Activated naive CD4-positive, alpha-beta T cell treated with anti-CD3 and anti-CD28 coated beads, Interleukin-2, amount 50 U/mL, for 24 hours (primary cell): ENCODE results near the gene C16orf46.

ENCODE experiments used
- H3K27ac Mint-ChIP-seq: one replicate; pipeline ENCODE4 v1.8.0; 2021; ENCODE audit warnings: mild to moderate bottlenecking, mixed read lengths
- H3K27me3 Mint-ChIP-seq: one replicate; pipeline ENCODE4 v1.8.0; 2021; ENCODE audit warnings: mixed read lengths
- H3K36me3 Mint-ChIP-seq: one replicate; pipeline ENCODE4 v1.8.0; 2021; ENCODE audit warnings: mixed read lengths
- H3K4me1 Mint-ChIP-seq: one replicate; pipeline ENCODE4 v1.8.0; 2021; ENCODE audit warnings: mixed read lengths
- H3K4me3 Mint-ChIP-seq: one replicate; pipeline ENCODE4 v1.8.0; 2021; ENCODE audit warnings: mild to moderate bottlenecking, mixed read lengths
- H3K9me3 Mint-ChIP-seq: one replicate; pipeline ENCODE4 v1.8.0; 2021; ENCODE audit warnings: mixed read lengths

The C16orf46 gene

DNA sequence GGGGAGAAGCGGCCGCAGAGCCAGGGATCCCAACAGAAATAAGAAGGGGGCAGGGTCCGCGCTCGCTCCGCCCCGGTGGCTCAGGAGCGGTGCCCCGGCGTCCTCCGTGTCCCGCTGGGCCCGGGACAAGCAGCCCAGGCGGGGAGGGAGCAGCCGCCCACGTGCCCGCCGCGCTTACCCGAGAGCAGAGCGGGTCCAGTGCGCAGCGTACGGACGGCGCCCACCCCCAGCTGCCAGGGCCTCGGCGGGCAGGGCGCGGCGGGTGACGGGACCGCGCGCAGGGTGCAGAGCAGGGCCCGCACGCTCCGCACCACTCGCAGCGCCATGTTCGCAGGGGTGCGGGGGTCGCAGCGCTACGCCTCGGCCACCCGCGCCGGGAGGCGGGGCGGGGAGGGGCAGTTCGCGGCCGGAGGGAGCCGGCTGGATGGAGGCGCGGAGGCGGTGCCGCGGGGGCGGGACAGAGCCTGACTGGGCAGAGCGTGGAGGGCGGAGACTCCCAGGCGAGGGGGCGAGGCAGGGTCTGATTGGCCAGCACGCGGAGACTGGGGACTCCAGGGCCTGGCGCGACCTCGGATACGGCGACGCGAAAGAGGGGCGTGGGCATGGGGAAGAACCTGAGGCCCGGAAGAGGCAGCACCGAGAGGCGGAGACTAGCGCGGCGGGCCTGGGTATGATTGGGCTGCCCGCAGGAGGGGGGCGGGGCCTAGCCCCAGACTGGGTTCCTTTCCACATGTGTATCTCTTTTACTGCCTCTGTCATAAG, 19.1 kb upstream of the C16orf46 start, which contains the start of gene GCSH:
Gene GCSH (minus strand): TSS at position 443 of the 762 bp plus-strand sequence. CDS start 117 bp downstream, at position 326.
- Mint-ChIP-seq H3K27me3 (no peaks in the 10 kb centered on the region), H3K27ac (peak within 1 kb of the TSS; percentile 14), H3K4me3 (peak within 1 kb of the TSS; percentile 84), H3K4me1 (peaks cover 5% of the 10 kb centered on the region), H3K9me3 (no peaks in the 10 kb centered on the region), H3K36me3 (peaks cover 2% of the 10 kb centered on the region)

- H3K27me3 Mint-ChIP-seq, result no peaks in the 10 kb centered on the region
- H3K27ac Mint-ChIP-seq, result no peak overlapping the region
Measured at GRCh38 chr16:81095653-81095952, 18.6 kb upstream of the C16orf46 start.

DNA sequence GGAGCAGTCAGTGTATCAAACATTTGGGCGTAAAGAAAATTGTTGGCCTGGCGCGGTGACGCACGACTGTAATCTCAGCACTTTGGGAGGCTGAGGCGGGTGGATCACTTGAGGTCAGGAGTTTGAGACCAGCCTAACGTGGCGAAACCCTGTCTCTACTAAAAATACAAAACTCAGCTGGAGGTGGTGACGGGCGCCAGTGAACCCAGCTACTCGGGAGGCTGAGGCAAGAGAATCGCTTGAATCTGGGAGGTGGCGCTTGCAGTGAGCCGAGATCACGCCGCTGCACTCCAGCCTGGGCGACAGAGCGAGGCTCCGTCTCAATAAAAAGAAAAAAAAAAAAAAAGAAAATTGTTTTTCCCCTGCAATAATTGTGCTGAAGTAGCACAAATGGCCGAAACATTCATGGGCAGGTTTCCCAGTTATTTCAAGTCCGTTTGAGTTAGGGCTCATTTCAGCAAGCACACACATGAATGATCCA, 17.8 kb upstream of the C16orf46 start:
- Mint-ChIP-seq H3K36me3 (peaks cover 2% of the 10 kb centered on the region), H3K4me1 (peaks cover 5% of the 10 kb centered on the region), H3K27me3 (no peaks in the 10 kb centered on the region), H3K4me3 (peak overlapping the region; percentile 84), H3K27ac (no peak overlapping the region), H3K9me3 (no peaks in the 10 kb centered on the region)

More at GRCh38 chr16:81095653-81095952, 18.6 kb upstream of the C16orf46 start:
- H3K36me3 Mint-ChIP-seq, result peaks cover 2% of the 10 kb centered on the region
- H3K4me3 Mint-ChIP-seq, result peak overlapping the region; percentile 84
- no peaks in the 10 kb centered on the region for H3K9me3 Mint-ChIP-seq
- peaks cover 5% of the 10 kb centered on the region for H3K4me1 Mint-ChIP-seq

DNA sequence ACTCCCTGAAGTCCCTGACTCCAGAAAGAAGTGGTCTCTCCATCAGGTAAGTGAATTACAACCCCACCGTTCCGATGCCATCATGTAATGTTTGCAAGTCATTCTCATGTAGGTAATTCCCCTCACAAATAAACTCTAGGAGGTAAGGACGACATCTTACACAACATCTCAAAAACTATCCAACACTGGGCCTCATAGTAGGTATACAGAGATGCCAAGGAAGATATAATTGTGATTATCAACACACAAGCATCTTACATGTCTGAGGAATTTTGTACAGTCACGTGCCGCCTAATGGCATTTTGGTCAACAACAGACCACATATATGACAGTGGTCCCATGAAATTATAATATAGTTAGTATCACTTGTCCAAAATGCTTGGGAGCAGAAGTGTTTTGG, 11.8 kb upstream of the C16orf46 start:
- H3K27me3 Mint-ChIP-seq, result no peaks in the 10 kb centered on the region
- H3K36me3 Mint-ChIP-seq, result peaks cover 2% of the 10 kb centered on the region
- H3K4me1 Mint-ChIP-seq, result no peaks in the 10 kb centered on the region
- no peaks in the 10 kb centered on the region for H3K9me3 Mint-ChIP-seq
- no peak overlapping the region for H3K4me3 Mint-ChIP-seq
- H3K27ac Mint-ChIP-seq, result no peak overlapping the region

DNA sequence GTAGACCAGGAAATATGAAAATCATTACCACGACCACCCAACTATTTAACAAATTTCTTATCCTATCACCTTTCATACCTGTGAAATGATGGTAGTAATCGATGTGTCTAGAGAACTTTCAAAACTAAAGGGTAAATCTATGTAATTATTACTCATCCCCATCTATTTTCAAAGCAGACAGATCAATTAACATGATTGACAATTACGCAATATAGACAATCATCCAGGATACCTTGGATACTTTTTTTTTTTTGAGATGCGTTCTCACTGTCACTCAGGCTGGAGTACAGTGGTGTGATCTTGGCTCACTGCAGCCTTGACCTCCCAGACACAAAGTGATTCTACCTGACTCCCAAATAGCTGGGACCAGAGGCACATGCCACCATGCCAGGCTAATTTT, 4.0 kb upstream of the C16orf46 start:
- H3K4me1 Mint-ChIP-seq, result no peaks in the 10 kb centered on the region
- H3K4me3 Mint-ChIP-seq, result no peak overlapping the region
- no peaks in the 10 kb centered on the region for H3K36me3 Mint-ChIP-seq
- no peaks in the 10 kb centered on the region for H3K9me3 Mint-ChIP-seq
- no peak overlapping the region for H3K27ac Mint-ChIP-seq
- no peaks in the 10 kb centered on the region for H3K27me3 Mint-ChIP-seq

DNA sequence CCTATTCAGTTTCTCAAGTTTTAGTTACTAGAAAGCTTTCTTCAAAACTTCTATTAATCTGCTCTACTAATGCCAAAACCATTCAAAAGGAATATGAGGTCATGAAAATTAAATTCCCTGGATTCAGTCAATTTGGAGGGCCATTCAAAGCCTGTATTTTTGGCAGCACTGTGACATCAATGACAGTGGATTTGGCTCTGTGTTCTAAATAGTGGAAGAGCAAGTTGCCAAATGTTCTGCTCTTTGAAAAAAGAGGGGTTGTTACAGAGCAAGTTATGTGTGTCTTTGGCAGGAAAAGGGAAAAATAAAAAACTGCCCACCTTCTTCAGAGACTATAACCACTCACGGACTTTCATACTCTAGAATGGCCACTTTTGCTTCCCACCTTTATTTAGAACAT, 3.2 kb upstream of the C16orf46 start:
- no peaks in the 10 kb centered on the region for H3K9me3 Mint-ChIP-seq
- no peaks in the 10 kb centered on the region for H3K27me3 Mint-ChIP-seq
- no peak overlapping the region for H3K27ac Mint-ChIP-seq
- H3K4me1 Mint-ChIP-seq, result no peaks in the 10 kb centered on the region
- H3K4me3 Mint-ChIP-seq, result no peak overlapping the region
- H3K36me3 Mint-ChIP-seq, result no peaks in the 10 kb centered on the region

DNA sequence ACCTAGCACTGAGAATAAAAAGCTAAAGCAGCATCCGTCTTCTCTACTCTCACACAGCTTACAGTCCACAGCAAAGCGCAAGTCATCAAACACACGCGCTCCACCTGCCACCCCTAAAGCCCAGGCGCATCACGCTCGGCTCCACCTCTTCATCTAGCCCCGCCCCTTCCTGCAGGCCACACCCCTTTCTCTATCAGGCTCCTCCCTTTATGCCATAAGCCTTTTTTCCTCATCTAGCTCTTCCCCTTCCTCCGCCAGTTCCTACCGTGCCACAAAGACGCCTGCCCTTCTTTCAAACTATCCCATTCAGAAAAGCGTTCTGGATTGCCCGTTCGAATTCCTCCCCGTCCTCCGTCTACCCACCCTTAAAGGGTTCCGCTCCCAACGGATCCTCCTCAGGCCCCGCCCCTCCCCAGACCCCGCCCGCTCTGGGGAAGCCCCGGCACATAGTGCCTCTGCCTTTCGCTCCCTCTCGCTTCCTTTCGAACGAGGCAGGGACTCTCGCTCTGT, 417 bp downstream of the C16orf46 start:
- H3K27me3 Mint-ChIP-seq, result no peaks in the 10 kb centered on the region
- H3K27ac Mint-ChIP-seq, result no peak overlapping the region
- no peaks in the 10 kb centered on the region for H3K9me3 Mint-ChIP-seq
- no peaks in the 10 kb centered on the region for H3K36me3 Mint-ChIP-seq
- H3K4me3 Mint-ChIP-seq, result no peak overlapping the region
- no peaks in the 10 kb centered on the region for H3K4me1 Mint-ChIP-seq

- Mint-ChIP-seq H3K4me1 (no peaks in the 10 kb centered on the region), H3K9me3 (no peaks in the 10 kb centered on the region), H3K4me3 (no peak overlapping the region), H3K27me3 (no peaks in the 10 kb centered on the region), H3K27ac (no peak overlapping the region), H3K36me3 (no peaks in the 10 kb centered on the region)
Measured at GRCh38 chr16:81073560-81074330, 3.3 kb downstream of the C16orf46 start.

DNA sequence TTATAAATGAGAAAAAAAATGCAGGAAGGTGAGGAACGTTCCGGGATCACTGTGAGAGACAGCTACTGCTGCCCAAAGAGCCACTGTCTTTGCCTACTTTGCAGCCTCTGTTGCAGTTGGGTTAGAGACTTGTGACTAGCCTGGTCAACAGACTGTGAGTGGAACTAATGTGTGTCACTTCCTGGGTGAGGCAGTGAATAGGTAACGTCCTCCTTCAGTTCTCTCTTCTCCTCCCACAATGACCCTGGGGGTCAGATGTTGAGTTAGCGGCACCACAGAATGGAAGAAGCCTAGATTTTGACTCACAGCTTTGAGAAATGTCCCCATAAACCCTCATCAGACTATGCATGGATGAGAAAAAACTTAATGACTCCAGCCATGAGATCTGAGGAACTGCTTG, 5.2 kb downstream of the C16orf46 start:
- no peak overlapping the region for H3K27ac Mint-ChIP-seq
- no peak overlapping the region for H3K4me3 Mint-ChIP-seq
- peaks cover 4% of the 10 kb centered on the region for H3K4me1 Mint-ChIP-seq
- H3K27me3 Mint-ChIP-seq, result no peaks in the 10 kb centered on the region
- no peaks in the 10 kb centered on the region for H3K9me3 Mint-ChIP-seq
- H3K36me3 Mint-ChIP-seq, result no peaks in the 10 kb centered on the region

DNA sequence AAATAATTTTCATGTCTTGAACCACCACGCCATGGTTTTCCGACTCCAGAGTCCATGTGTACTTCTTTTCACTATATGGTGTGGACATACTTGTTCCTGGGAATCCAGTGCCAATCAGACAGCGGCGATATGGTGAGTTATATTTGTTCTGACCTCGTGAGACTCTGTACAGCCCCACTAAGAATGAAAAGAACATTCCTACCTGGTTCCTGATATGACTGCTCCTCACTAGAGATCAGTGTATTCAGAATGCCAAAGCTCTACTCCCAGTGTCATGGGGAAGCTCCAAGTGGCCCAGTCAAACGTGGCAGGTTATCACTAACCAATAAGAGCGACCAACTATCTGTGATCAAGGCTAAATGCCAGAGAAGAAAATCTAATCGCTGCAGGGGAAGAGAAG, 6.1 kb downstream of the C16orf46 start:
- Mint-ChIP-seq H3K4me3 (no peak overlapping the region), H3K27me3 (no peaks in the 10 kb centered on the region), H3K9me3 (no peaks in the 10 kb centered on the region), H3K36me3 (no peaks in the 10 kb centered on the region), H3K4me1 (peaks cover 4% of the 10 kb centered on the region), H3K27ac (no peak overlapping the region)

- no peaks in the 10 kb centered on the region for H3K9me3 Mint-ChIP-seq
- H3K4me3 Mint-ChIP-seq, result no peak overlapping the region
- H3K27me3 Mint-ChIP-seq, result no peaks in the 10 kb centered on the region
- H3K27ac Mint-ChIP-seq, result no peak overlapping the region
- H3K36me3 Mint-ChIP-seq, result no peaks in the 10 kb centered on the region
- H3K4me1 Mint-ChIP-seq, result peaks cover 4% of the 10 kb centered on the region
Measured at GRCh38 chr16:81069063-81069462, 8.0 kb downstream of the C16orf46 start.

DNA sequence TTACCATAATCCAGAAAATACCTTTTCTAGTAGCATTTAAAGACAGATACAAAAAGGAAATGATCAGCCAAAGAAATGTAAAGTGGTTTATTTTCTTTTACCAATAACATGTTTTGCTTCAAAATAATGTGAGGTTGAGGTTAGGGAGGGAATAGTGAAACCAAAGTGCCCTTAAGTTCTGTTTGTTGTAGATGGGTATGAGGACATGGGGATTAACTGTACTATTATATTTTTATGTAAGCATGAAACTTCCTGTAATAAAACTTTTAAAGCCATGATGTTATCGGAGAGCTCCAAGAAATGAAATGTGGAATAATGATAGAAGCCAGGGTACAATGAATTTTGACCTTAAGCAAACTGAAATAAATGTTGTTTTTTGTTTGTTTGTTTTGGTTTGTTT, 9.9 kb downstream of the C16orf46 start:
- Mint-ChIP-seq H3K27me3 (no peaks in the 10 kb centered on the region), H3K4me3 (no peak overlapping the region), H3K27ac (no peak overlapping the region), H3K36me3 (no peaks in the 10 kb centered on the region), H3K4me1 (peaks cover 4% of the 10 kb centered on the region), H3K9me3 (no peaks in the 10 kb centered on the region)

DNA sequence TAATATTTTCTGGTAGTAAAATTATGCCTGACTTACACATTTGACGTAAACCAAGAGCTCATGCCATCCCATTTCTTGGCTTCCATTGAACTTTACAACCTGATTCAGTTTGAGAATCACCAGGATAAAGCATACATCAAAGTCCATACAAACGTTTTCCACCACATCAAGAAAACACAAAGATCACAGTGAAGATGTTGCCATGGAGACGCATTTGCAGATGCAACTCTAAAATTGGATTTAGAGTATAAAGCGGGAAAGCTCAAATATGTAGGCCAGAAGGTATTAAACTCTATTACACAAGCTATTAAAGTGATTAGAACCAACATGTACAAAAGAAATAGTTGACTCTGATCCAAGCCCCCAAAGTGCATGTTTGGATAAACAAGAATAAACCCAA, 10.4 kb downstream of the C16orf46 start:
- Mint-ChIP-seq H3K36me3 (no peaks in the 10 kb centered on the region), H3K4me3 (no peak overlapping the region), H3K4me1 (peaks cover 4% of the 10 kb centered on the region), H3K27ac (no peak overlapping the region), H3K9me3 (no peaks in the 10 kb centered on the region), H3K27me3 (no peaks in the 10 kb centered on the region)

DNA sequence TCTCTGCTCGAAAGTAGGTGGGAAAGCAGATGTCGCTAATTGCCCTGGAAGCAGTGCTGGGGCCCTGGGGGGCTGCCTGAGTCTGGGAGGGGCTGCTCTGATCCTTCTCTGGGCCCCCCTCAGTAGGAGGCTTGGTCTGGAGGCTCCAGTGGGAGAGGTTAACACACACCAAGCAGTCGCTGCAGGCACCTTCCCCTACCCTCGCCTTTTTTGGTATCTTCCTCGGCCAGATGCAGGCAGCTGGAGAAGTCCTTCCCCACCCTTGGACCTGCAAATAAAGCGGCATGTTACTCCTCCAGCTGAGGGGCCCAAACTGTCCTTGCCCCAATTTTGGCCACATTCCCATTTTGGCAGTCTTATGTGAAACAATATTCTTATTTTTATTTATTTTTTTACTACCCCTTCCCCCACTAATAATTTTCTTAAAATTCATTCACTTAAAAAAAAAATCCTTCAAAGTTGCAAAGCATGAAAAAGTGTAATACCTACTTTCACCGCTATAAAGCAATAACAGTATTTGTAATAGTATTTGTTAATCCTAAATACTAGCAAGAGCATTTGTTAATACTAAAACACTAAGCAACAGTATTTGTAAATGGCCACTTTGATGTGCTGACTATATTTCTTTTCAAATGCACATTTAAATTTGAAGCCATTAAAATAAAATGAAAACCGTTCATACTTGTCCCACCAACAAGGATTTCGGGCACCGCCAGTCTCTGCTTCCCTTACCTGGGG, 15.0 kb downstream of the C16orf46 start:
- no peaks in the 10 kb centered on the region for H3K9me3 Mint-ChIP-seq
- no peak overlapping the region for H3K27ac Mint-ChIP-seq
- H3K36me3 Mint-ChIP-seq, result no peaks in the 10 kb centered on the region
- no peak overlapping the region for H3K4me3 Mint-ChIP-seq
- peaks cover 2% of the 10 kb centered on the region for H3K4me1 Mint-ChIP-seq
- H3K27me3 Mint-ChIP-seq, result no peaks in the 10 kb centered on the region

GRCh38 chr16:81061307-81061640, 15.8 kb downstream of the C16orf46 start:
- no peak overlapping the region for H3K27ac Mint-ChIP-seq
- no peak overlapping the region for H3K4me3 Mint-ChIP-seq
- no peaks in the 10 kb centered on the region for H3K27me3 Mint-ChIP-seq
- no peaks in the 10 kb centered on the region for H3K36me3 Mint-ChIP-seq
- no peaks in the 10 kb centered on the region for H3K4me1 Mint-ChIP-seq
- no peaks in the 10 kb centered on the region for H3K9me3 Mint-ChIP-seq
